Measurements from ENCODE around the gene SMARCC2. TPM values are rescaled to one million over a fixed set of nuclear protein-coding genes. Genes with fewer than 3 reads are reported as not detected.

SMARCC2 gene
- polyA plus RNA-seq, 1 donor from 2014 or later = 81.9 TPM

DNA sequence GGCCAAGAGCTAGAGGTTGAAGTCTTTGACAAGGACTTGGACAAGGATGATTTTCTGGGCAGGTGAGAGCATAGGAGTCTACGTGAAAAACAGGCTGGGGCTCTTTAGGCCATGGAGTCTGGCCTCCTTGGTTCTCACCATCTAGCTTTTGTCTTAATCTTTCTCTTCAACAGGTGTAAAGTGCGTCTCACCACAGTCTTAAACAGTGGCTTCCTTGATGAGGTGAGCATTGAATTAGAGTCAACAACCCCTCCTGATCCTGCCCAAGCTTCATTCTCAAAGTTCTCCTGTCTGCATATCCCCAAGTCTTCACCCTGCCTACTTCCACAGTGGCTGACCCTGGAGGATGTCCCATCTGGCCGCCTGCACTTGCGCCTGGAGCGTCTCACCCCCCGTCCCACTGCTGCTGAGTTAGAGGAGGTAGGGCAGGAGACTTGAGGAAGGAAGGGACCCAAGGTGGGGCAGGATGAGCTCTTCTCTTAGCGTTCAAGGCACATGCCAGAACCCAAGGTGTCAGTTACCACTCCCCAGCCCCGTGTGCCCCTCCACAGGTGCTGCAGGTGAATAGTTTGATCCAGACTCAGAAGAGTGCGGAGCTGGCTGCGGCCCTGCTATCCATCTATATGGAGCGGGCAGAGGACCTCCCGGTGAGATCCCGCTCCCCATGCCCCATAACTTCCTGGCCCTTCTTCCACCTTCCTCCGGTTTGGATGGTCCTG, 51.3 kb downstream of the SMARCC2 start:
- peaks cover 5% of the 10 kb centered on the region for H3K36me3 Mint-ChIP-seq
- H3K9me3 Mint-ChIP-seq = no peaks in the 10 kb centered on the region
- H3K27me3 Mint-ChIP-seq = no peaks in the 10 kb centered on the region
- no peak overlapping the region for H3K27ac Mint-ChIP-seq
- H3K4me3 Mint-ChIP-seq = no peak overlapping the region
- H3K4me1 Mint-ChIP-seq = peaks cover 0 to 2% (median 2%) of the 10 kb centered on the region in 3 donors

DNA sequence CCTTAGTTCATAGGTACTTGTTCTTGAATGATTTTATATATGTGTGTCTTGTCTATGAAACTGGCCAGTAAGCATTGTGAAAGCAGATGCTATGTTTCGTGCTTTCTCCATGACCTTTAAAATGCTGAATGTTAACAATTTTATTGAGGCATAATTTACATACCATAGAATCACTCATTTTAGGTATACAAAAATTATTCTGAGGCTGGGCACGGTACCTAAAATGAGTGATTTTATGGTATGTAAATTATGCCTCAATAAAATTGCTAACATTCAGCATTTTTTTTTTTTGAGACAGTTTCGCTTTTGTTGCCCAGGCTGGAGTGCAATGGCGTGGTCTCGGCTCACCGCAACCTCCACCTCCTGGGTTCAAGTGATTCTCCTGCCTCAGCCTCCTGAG, 54.4 kb downstream of the SMARCC2 start:
- Mint-ChIP-seq H3K27me3 (no peaks in the 10 kb centered on the region), H3K36me3 (peaks cover 15% of the 10 kb centered on the region), H3K4me3 (no peak overlapping the region), H3K4me1 (peaks cover 7 to 16% (median 11%) of the 10 kb centered on the region in 3 donors), H3K27ac (peak overlapping the region in 1 of 3 donors; percentile 53), H3K9me3 (no peaks in the 10 kb centered on the region)

DNA sequence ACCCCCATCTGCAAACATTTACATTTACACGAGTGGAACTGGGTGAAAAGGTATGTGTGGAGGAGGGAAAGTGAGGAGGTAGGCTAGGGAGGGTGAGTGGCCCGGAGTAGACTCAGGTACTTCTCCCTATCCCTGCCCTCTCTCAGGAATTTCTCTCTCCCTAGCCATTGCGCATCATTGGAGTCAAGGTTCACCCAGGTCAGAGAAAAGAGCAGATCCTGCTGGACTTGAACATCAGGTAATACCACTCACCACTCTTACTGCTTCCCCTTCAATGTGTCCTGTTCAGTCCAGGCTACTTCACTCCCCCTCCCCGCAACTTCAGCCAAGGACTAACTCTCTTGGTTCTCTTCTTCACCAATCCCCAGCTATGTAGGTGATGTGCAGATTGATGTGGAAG, 58.4 kb downstream of the SMARCC2 start:
- Mint-ChIP-seq H3K4me1 (peaks cover 32 to 35% (median 32%) of the 10 kb centered on the region in 3 donors), H3K27me3 (peaks cover 2% of the 10 kb centered on the region), H3K9me3 (no peaks in the 10 kb centered on the region), H3K36me3 (peaks cover 9% of the 10 kb centered on the region), H3K27ac (peak overlapping the region; percentile 18 to 95 (median 92)), H3K4me3 (peak overlapping the region in 3 of 4 donors; percentile 93 to 99 (median 98))

DNA sequence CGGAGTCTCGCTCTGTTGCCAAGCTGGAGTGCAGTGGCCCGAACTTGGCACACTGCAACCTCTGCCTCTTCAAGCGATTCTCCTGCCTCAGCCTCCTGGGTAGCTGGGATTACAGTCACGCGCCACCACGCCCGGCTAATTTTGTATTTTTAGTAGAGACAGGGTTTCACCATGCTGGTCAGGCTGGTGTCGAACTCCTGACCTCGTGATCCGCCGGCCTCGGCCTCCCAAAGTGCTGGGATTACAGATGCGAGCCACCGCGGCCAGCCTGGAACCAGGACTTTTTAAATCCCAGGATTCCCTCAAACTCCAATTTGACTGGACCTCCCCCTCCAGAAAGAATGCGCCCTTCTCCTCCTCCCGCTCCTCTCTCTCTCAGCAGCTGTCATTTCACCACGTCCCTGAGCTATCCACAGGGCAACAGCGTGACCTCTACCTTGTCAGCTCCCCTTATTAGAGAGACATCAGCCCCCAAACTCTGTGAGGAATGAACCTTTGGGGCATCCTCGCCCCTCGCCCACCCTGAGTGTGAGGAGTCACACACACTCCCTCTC, 59.3 kb downstream of the SMARCC2 start:
- H3K4me3 Mint-ChIP-seq = peak overlapping the region; percentile 93 to 99 (median 98)
- peaks cover 32 to 36% (median 33%) of the 10 kb centered on the region in 3 donors for H3K4me1 Mint-ChIP-seq
- peaks cover 9% of the 10 kb centered on the region for H3K36me3 Mint-ChIP-seq
- H3K27me3 Mint-ChIP-seq = peaks cover 2% of the 10 kb centered on the region
- peak overlapping the region; percentile 92 to 95 (median 94) for H3K27ac Mint-ChIP-seq
- no peaks in the 10 kb centered on the region for H3K9me3 Mint-ChIP-seq

DNA sequence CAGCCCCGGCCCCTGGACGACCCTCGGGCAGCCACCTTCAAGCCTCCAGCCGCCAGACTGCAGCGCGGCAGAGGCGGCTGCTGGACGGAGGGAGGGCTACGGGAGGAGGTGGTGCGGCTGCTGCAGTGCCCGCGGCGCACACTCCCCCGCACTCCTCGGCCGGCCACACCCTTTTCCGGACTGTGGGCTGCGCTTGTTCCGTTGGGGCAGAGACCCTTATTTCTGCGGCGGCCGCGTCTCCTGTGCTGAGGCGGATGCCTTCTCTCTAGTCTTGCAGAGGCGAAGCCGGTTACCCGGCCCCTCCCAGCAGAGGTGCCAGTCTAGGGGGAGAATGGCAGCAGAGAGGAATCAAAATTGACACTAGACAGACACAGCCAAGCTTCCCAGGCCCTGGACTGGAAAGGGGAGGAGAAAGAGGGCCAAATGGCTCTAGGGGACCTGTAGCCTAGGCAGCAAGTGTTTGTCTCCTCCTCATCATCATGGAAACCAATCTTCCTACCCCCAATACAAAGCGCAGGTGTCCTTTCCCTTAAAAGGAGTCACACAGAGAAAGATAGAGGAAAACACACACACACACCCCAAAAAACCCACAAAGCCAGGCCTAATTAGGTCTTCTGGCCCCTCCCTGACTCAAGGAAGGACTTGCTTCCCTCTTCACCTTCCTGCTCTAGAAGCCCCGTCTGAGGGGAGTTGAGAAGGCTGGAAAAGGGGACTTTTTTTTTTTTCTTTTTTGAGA, 59.9 kb downstream of the SMARCC2 start:
- Mint-ChIP-seq H3K4me1 (peaks cover 32 to 38% (median 33%) of the 10 kb centered on the region in 3 donors), H3K4me3 (peak overlapping the region; percentile 93 to 99 (median 98)), H3K9me3 (no peaks in the 10 kb centered on the region), H3K27me3 (peaks cover 2% of the 10 kb centered on the region), H3K27ac (peak overlapping the region; percentile 92 to 98 (median 95)), H3K36me3 (peaks cover 9% of the 10 kb centered on the region)

DNA sequence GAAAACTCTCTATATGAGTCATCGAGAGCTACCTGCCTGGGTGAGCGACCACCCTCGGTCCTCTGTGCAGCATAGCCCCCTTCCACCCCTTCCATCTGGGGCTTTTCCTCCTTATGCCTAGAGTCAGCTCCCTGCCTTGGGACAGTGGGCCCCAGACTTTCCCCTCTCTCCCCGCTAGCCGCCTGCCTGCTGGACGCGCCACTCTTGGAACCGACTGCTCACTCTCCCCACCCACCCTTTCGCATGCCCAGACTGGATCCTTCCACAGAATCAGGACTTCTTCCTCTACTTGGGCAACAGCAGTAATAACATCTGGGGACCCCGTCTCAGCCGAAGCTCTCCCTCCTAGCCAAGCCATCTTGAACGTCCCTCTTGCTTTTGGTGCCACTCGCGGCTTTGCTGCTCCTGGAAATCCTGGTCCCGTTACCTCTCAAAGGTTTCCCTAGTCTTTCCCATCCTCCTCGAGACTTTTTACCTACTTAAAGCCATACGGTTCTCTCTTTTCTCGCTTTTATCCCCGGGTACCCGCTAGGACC, 60.5 kb downstream of the SMARCC2 start:
- no peaks in the 10 kb centered on the region for H3K9me3 Mint-ChIP-seq
- H3K27me3 Mint-ChIP-seq = peaks cover 2% of the 10 kb centered on the region
- H3K4me3 Mint-ChIP-seq = peak overlapping the region; percentile 93 to 99 (median 98)
- H3K27ac Mint-ChIP-seq = peak overlapping the region; percentile 92 to 98 (median 95)
- peaks cover 32 to 39% (median 33%) of the 10 kb centered on the region in 3 donors for H3K4me1 Mint-ChIP-seq
- H3K36me3 Mint-ChIP-seq = peaks cover 9% of the 10 kb centered on the region

DNA sequence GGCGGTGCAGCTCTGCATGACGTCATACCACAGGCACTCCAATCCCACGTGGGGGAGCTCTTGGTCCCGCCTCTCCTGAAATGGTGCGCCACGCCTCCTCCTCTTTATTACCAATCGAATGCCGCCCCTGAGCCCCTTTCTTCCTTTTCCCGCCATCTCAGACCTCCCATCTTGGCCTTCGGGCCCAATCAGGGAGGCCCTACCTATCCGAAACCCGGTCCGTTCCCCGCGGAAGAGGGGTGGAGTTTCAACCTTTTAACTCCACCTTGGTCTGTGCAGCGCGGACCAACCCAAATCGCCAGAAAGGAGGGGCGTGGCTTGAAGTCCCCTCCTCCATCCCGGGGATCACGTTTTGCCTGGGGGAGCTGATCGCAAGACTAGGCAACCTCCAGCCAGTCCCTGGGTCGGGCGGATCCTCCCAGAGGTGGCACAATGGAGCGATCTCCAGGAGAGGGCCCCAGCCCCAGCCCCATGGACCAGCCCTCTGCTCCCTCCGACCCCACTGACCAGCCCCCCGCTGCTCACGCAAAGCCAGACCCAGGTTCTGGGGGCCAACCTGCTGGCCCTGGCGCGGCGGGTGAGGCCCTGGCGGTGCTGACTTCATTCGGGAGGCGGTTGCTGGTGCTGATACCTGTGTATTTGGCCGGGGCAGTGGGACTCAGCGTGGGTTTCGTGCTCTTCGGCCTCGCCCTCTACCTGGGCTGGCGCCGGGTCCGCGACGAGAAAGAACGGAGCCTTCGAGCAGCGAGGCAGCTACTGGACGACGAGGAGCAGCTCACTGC, 61.2 kb downstream of the SMARCC2 start, which contains the start of gene ESYT1:
Gene ESYT1 (plus strand): TSS at position 380 of the 782 bp plus-strand sequence. CDS start 53 bp downstream, at position 433.
- Mint-ChIP-seq H3K4me1 (peaks cover 32 to 39% (median 33%) of the 10 kb centered on the region in 3 donors), H3K27me3 (peaks cover 2% of the 10 kb centered on the region), H3K9me3 (no peaks in the 10 kb centered on the region), H3K36me3 (peaks cover 9% of the 10 kb centered on the region), H3K27ac (peak within 1 kb of the TSS; percentile 92 to 98 (median 95)), H3K4me3 (peak within 1 kb of the TSS; percentile 93 to 99 (median 98))

DNA sequence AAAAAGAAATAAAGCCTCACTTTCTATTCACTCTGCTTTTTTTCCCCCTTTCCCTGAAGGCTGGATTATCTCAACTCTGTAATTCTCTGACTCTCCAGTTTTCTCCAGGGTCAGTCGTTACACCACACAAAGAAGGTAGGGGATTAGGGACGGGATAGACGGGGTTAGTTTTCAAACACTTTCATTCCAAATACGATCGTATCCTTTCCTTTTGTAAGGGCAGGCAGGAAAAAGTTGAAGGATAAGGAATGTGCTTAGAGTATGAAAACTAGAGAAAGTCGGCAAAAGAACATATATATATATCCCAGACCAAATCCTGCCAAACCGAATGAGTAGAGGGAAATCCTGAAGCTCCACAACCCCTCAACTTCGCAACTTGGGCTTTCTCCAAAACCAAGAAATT, 61.8 kb downstream of the SMARCC2 start:
- peak overlapping the region; percentile 93 to 99 (median 98) for H3K4me3 Mint-ChIP-seq
- H3K36me3 Mint-ChIP-seq = peaks cover 9% of the 10 kb centered on the region
- peaks cover 32 to 39% (median 33%) of the 10 kb centered on the region in 3 donors for H3K4me1 Mint-ChIP-seq
- H3K27ac Mint-ChIP-seq = peak overlapping the region; percentile 92 to 98 (median 95)
- H3K27me3 Mint-ChIP-seq = peaks cover 2% of the 10 kb centered on the region
- no peaks in the 10 kb centered on the region for H3K9me3 Mint-ChIP-seq

DNA sequence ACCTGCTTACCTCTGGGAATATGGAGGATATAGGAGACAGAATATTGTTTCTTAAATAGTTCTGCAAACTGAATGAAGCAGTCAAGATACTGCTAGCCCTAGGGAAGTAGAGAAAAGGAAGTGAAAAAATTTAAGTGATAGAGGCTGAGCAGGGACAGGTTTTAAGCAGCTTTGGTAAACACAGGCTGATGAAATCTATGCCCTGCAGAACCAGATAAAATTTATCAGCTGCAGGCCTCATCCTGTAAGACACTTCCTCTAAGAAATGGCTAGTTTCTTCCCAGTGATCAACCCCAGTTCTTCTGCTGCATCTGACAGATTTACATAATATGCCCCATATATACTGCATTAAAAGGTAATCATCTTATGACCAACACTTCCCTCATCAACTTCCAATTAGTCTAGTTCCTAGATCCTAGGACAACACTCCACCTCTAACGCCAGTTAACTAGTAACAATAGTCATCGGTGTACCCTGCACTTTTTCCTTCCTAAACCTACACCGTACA, 62.5 kb downstream of the SMARCC2 start:
- Mint-ChIP-seq H3K27ac (peak overlapping the region; percentile 92 to 98 (median 95)), H3K4me1 (peaks cover 31 to 38% (median 33%) of the 10 kb centered on the region in 3 donors), H3K36me3 (peaks cover 8% of the 10 kb centered on the region), H3K9me3 (no peaks in the 10 kb centered on the region), H3K4me3 (peak overlapping the region; percentile 74 to 99 (median 96)), H3K27me3 (peaks cover 2% of the 10 kb centered on the region)

DNA sequence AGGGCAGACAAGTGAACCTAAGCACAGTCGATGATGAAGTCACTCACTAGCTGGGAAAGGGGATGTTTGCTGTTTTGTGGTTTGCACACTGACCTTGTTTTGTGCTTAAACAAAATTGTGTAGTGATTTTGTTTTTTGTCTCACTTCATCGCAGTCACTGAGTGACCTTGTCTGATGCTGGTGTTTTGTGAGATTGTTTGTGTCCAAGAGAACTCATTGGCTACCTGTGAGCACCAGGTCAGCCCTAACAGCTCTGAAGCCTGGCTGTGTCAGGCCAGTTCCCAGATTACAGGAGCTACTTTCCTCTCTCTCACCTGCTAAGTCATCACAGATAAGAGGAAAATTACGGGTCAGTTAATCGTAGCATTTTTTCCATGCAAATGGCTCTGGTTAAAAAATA, 65.2 kb downstream of the SMARCC2 start:
- Mint-ChIP-seq H3K36me3 (peaks cover 2% of the 10 kb centered on the region), H3K4me1 (peaks cover 22 to 29% (median 25%) of the 10 kb centered on the region in 3 donors), H3K27ac (peak overlapping the region in 2 of 3 donors; percentile 55 to 62), H3K4me3 (peak overlapping the region in 1 of 4 donors; percentile 8), H3K9me3 (no peaks in the 10 kb centered on the region), H3K27me3 (peaks cover 2% of the 10 kb centered on the region)

DNA sequence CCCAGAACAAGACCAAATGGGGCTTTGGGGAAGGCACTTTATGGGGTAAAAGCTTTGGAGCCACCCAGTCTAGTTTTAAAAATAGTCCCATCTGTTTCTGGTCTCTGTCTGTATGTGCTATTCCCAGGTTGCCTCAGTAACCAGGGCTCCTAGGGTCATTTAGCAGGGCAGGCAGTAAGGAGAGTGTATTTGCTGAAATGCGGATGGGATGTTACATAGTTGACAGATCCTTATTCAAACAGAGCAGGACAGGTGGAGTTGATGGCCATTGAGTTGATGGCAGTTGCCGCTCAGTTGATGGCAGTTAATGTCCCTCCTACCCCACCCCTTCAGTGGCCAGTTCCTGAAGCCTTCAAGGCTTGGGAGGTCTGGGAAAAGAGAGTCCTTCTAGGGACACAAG, 66.6 kb downstream of the SMARCC2 start:
- Mint-ChIP-seq H3K4me3 (peak overlapping the region in 1 of 4 donors; percentile 3), H3K36me3 (peaks cover 4% of the 10 kb centered on the region), H3K27ac (no peak overlapping the region), H3K4me1 (peaks cover 27 to 39% (median 31%) of the 10 kb centered on the region in 3 donors), H3K27me3 (peaks cover under 1% of the 10 kb centered on the region), H3K9me3 (no peaks in the 10 kb centered on the region)

DNA sequence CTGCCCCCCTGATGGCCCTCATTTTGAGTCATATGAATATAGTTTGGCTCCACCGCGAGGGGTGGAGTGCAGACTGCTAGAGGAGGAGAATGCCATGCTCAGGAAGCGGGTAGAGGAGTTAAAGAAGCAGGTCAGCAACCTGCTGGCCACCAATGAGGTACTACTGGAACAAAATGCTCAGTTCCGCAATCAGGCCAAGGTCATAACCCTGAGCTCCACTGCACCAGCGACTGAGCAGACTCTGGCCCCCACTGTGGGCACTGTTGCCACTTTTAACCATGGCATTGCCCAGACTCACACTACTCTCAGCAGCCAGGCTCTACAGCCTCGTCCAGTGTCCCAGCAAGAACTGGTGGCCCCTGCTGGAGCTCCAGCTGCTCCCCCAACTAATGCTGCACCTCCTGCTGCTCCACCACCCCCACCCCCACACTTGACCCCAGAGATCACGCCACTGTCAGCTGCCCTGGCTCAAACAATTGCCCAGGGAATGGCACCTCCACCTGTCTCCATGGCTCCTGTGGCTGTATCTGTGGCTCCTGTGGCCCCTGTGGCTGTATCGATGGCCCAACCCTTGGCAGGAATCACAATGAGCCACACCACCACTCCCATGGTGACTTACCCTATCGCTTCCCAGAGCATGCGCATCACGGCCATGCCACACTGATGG, 67.9 kb downstream of the SMARCC2 start:
- Mint-ChIP-seq H3K27ac (no peak overlapping the region), H3K4me3 (no peak overlapping the region), H3K36me3 (peaks cover 8% of the 10 kb centered on the region), H3K27me3 (no peaks in the 10 kb centered on the region), H3K4me1 (peaks cover 22 to 28% (median 24%) of the 10 kb centered on the region in 3 donors), H3K9me3 (no peaks in the 10 kb centered on the region)

DNA sequence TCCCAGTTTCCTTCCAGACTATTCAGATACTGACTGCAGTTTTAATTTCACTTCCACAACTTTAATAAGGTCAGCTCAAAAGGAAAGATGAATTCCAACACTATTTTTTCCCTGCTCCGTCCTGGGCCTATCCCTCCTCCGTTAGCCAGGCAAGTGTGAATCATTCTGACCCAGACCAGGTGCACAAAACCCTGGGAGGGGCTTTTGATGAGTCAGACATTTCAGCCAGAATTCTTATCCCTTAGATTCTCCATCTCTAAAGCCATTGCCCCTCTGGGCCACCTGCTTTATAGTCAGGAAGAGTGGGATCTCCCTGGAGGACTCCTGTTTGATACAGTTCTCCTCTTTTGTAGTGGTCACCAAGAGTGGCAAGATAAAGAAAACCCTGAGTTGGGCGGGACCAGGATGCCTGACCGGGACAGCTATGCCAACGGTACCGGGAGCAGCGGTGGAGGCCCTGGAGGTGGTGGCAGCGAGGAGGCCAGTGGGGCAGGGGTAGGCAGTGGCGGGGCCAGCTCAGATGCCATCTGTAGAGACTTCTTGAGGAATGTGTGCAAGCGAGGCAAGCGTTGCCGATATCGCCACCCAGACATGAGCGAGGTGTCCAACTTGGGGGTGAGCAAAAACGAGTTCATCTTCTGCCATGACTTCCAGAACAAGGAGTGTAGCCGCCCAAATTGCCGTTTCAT, 69.0 kb downstream of the SMARCC2 start:
- no peak overlapping the region for H3K27ac Mint-ChIP-seq
- no peaks in the 10 kb centered on the region for H3K9me3 Mint-ChIP-seq
- peaks cover 18 to 27% (median 22%) of the 10 kb centered on the region in 3 donors for H3K4me1 Mint-ChIP-seq

More for the DNA sequence above, 69.0 kb downstream of the SMARCC2 start:
- Mint-ChIP-seq H3K36me3 (peaks cover 8% of the 10 kb centered on the region), H3K27me3 (no peaks in the 10 kb centered on the region), H3K4me3 (no peak overlapping the region)
